ENCODE results near the gene NACA.
"Not testable (repeated sequence)": the region's sequence is repeated elsewhere in the genome, so short reads cannot be mapped to it uniquely, and the experiment has no call there.

The NACA gene

DNA sequence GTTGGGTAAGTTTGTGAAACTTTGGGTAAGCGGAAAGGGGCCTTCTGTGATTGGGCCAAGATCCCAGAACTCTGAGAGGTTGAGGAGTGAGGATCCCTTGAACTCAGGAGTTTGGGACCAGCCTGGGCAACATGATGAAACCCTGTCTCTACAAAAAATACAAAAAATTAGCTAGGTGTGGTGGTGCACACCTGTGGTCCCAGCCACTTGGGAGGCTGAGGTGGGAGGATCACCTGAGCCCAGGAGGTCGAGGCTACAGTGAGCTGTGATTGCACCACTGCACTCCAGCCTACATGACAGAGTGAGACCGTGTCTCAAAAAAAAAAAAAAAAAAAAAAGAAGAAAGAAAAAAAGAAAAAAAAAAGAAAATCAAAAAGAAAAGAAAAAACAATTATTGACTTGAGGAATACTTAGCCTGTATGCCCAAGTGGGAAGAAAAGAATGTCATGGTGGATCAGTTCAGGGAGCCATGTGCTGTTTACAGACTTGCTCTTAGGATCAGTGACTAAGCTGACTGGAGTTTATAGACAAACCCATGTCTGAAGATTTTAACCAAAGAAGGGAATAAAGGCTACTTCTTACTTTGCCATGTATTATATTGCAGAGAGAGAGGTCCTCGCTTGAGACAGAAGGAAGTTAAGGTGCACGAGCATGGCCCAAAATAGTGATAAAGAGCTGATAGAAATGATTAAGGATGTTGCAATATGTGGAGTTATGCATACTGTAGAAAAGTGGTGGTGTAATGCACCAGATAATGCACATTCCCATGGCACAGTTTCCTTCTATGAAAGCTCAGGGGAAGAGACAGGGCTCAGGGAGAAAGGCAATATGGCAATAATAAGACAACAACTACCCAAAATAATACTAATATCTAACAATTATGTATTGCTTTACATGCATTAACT, 38.9 kb upstream of the NACA start:
- TF ChIP-seq, protein P1, sequence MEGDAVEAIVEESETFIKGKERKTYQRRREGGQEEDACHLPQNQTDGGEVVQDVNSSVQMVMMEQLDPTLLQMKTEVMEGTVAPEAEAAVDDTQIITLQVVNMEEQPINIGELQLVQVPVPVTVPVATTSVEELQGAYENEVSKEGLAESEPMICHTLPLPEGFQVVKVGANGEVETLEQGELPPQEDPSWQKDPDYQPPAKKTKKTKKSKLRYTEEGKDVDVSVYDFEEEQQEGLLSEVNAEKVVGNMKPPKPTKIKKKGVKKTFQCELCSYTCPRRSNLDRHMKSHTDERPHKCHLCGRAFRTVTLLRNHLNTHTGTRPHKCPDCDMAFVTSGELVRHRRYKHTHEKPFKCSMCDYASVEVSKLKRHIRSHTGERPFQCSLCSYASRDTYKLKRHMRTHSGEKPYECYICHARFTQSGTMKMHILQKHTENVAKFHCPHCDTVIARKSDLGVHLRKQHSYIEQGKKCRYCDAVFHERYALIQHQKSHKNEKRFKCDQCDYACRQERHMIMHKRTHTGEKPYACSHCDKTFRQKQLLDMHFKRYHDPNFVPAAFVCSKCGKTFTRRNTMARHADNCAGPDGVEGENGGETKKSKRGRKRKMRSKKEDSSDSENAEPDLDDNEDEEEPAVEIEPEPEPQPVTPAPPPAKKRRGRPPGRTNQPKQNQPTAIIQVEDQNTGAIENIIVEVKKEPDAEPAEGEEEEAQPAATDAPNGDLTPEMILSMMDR (IDR thresholded peaks at IDR 0.05; ENCODE audit: insufficient read depth, low read depth, low read length, missing control alignments), result no peak

DNA sequence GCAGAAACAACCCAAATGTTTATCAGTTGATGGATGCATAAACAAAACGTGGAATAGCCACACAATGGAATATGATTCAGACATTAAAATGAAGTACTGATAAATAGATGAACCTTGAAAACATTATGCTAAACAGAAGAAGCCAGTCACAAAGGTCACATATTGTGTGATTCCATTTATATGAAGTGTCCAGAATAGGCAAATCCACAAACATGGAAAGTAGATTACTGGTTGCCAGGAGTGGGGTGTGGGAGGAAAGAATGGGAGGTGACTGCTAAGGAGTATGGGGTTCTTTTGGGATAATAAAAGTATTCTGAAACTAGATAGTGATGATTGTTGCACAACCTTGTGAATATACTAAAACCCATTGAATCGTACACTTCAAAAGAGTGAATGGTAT, 36.7 kb upstream of the NACA start:
- TF ChIP-seq, protein P1 (IDR thresholded peaks at IDR 0.05; ENCODE audit: insufficient read depth, low read depth, low read length, missing control alignments), result no peak
- no peak overlapping the region for H3K4me3 ChIP-seq (ENCODE audit: low read length)
- no peak for DNase-seq (ENCODE audit: low read depth)

More for the DNA sequence above, 38.9 kb upstream of the NACA start:
- DNase-seq (ENCODE audit: low read depth), result peak; percentile 11
- H3K4me3 ChIP-seq (ENCODE audit: low read length), result no peak overlapping the region

DNA sequence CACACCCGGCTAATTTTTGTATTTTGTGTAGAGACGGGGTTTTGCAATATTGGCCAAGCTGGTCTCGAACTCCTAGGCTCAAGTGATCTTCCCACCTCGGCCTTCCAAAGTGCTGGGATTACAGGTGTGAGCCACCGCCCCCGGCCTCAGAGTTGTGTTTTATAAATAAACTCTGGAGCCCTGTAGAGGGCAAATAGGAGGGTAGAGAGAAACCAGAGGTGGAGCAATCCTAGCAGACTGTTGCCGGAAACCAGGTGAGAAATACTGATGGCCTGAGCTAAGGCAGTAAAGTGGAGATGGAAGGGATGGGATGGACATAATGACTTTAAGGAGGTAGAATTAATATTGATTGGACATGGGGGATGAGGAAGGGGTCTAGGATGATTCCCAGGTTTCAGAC, 35.4 kb upstream of the NACA start:
- no peak for DNase-seq (ENCODE audit: low read depth)
- TF ChIP-seq, protein P1 (IDR thresholded peaks at IDR 0.05; ENCODE audit: insufficient read depth, low read depth, low read length, missing control alignments), result no peak
- H3K4me3 ChIP-seq (ENCODE audit: low read length), result no peak overlapping the region

DNA sequence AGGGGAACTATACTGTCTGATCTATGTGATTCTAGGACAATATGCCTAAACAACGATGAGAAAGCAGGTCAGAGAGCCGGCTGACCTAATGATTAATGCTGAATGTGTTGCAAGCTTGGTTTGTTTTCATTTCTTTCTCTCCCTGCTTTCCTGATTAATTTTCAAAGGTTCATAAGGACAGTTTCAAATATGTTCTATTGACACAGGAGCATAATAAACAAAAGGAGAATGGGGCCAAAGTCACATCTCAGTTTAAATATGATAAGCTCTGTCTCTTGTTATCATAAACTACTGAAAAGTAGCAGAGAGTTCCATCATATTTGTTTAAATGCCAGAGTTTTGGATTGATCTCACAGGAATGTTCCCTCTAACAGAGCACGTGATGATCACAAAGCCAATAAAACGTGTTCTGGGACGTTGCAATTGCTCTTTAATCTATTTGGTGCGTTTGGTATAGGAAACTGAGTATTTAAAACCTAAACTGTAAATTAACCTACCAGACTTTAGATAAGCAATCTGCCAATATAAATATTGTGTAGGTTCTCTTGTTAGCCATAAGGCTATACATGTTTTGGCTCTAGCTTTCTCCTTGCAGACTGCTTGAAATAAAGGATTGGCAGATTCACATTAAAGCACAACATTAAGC, 34.3 kb upstream of the NACA start:
- TF ChIP-seq, protein P1 (IDR thresholded peaks at IDR 0.05; ENCODE audit: insufficient read depth, low read depth, low read length, missing control alignments), result no peak
- no peak overlapping the region for H3K4me3 ChIP-seq (ENCODE audit: low read length)
- no peak for DNase-seq (ENCODE audit: low read depth)

DNA sequence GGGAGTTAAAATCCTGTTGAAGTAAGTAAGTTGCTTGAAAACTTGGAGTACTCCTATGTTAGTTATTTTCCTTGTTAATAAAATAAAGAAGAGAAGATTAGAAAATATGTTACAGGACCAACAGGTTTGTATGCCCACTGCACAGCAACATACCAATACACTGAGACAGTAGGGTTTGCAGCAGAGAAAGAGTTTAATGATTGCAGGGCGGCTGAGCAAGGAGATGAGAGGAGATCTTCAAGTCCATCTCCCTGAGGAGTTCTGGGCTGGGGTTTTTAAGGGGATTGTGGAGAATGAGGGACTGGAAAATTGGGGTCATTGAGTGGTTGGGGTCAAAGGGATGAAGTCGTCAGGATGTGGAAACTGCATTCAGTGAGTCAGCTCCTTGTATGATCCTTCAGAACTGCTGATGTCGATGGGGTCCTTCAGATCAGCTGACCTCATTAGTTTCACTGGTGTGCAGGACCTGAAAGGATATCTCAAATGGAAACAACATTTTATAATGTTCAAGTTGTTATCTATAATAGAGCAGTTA, 33.7 kb upstream of the NACA start:
- H3K4me3 ChIP-seq (ENCODE audit: low read length), result no peak overlapping the region
- TF ChIP-seq, protein P1 (IDR thresholded peaks at IDR 0.05; ENCODE audit: insufficient read depth, low read depth, low read length, missing control alignments), result no peak
- no peak for DNase-seq (ENCODE audit: low read depth)

DNA sequence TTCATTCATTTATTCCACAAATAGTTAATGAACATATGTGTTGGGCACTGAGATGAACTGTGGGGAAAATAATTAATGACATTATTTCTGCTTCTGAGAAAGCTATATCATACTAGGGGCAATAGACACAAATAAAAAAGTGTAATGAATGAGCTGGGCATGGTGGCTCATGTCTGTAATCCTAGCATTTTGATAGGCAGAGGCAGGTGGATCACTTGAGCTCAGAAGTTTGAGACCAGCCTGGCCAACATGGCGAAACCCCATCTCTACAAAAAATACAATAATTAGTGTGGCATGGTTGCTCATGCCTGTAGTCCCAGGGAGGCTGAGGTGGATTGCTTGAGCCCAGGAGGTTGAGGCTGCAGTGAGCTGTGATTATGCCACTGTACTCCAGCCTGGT, 32.9 kb upstream of the NACA start:
- DNase-seq (ENCODE audit: low read depth); H3K4me3 ChIP-seq (ENCODE audit: low read length): not testable (repeated sequence)

DNA sequence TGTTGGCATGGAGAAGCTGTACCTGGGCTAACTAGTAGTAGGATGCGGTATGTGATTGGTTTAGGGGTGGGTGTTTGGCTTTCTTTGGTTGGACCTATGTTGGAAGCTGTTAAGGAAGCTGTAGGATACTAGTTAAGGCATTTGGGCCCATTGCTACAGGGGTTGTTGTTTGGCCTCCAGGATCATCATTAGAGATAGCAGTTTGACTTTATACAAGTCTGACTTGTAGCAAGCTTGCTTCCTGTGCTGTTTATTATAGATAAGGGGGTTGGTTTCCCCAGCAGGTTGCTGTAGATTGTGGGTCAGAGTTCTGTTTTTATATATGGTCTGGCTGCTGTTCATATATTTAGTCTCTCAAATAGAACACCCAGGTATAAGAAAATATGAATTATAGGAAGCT, 28.5 kb upstream of the NACA start:
- no peak overlapping the region for H3K4me3 ChIP-seq (ENCODE audit: low read length)
- TF ChIP-seq, protein P1 (IDR thresholded peaks at IDR 0.05; ENCODE audit: insufficient read depth, low read depth, low read length, missing control alignments), result no peak
- DNase-seq (ENCODE audit: low read depth), result no peak
